ENCODE measurements around the gene PARD3.

- TF ChIP-seq POLR2A (IDR thresholded peaks at IDR 0.05; ENCODE audit: low read depth, low read length) (no peak), CTCF (IDR thresholded peaks at IDR 0.05; ENCODE audit: extremely low read depth in 1 of 2, insufficient read depth in 1 of 2, low read depth in 1 of 2, low read length in 2 of 2) (no peak), GATA2 (IDR thresholded peaks at IDR 0.05; ENCODE audit: insufficient read depth, insufficient read length, low read depth, low read length) (no peak)
Measured at GRCh38 chr10:34250722-34251121, 564.4 kb downstream of the PARD3 start.
